Neural progenitor cell (in vitro differentiated cells): ENCODE measurements around the gene IGSF21. TPM values are rescaled to one million over a fixed set of nuclear protein-coding genes. Genes with fewer than 3 reads are reported as not detected.

Source experiments
- DNase-seq: peaks from one replicate; pipeline ENCODE4 v3.0.0-alpha.2; 2016; ENCODE audit warnings: low spot score
- H2AFZ ChIP-seq: fragments of 200-600 bp; sonication (generic); replicated peaks from 2 replicates; pipeline ENCODE4 v1.6.1; 2016; ENCODE audit warnings: antibody characterized with exemption
- H3F3A ChIP-seq: fragments of 200-600 bp; sonication (generic); 2 replicates; pipeline ENCODE4 v1.6.1; 2016; ENCODE audit warnings: antibody characterized with exemption, low read depth
- H3K27ac ChIP-seq: fragments of 200-600 bp; sonication (generic); 2 replicates; pipeline ENCODE4 v1.5.1; 2016; ENCODE audit warnings: mild to moderate bottlenecking
- H3K27me3 ChIP-seq: fragments of 200-600 bp; sonication (generic); 2 replicates; pipeline ENCODE4 v1.6.1; 2016; ENCODE audit warnings: mild to moderate bottlenecking, moderate library complexity
- H3K36me3 ChIP-seq: fragments of 200-600 bp; sonication (generic); 2 replicates; pipeline ENCODE4 v1.5.1; 2016
- H3K4me1 ChIP-seq: fragments of 200-600 bp; sonication (generic); 2 replicates; pipeline ENCODE4 v1.6.1; 2016; ENCODE audit warnings: mixed run types
- H3K4me2 ChIP-seq: fragments of 200-600 bp; sonication (generic); 2 replicates; pipeline ENCODE4 v1.6.1; 2016
- H3K4me3 ChIP-seq: fragments of 200-600 bp; sonication (generic); 2 replicates; pipeline ENCODE4 v1.5.1; 2016
- H3K79me2 ChIP-seq: fragments of 200-600 bp; sonication (generic); 2 replicates; pipeline ENCODE4 v1.6.1; 2016; ENCODE audit warnings: low read depth
- H3K9ac ChIP-seq: fragments of 200-600 bp; sonication (generic); 2 replicates; pipeline ENCODE4 v1.6.1; 2016
- H3K9me3 ChIP-seq: fragments of 200-600 bp; sonication (generic); 2 replicates; pipeline ENCODE4 v1.5.1; 2016; ENCODE audit warnings: low read depth
- H4K20me1 ChIP-seq: fragments of 200-600 bp; sonication (generic); 2 replicates; pipeline ENCODE4 v1.6.1; 2016; ENCODE audit warnings: low read depth
- H3K27ac Mint-ChIP-seq: 3 replicates; pipeline ENCODE4 v1.8.0; 2021; ENCODE audit warnings: mixed read lengths
- H3K27me3 Mint-ChIP-seq: 2 replicates; pipeline ENCODE4 v1.8.0; 2022; ENCODE audit warnings: low read depth, mild to moderate bottlenecking, inconsistent platforms, moderate library complexity, mixed read lengths; ENCODE audit not compliant: insufficient read depth
- H3K36me3 Mint-ChIP-seq: 3 replicates; pipeline ENCODE4 v1.8.0; 2021; ENCODE audit warnings: mixed read lengths
- H3K4me1 Mint-ChIP-seq: 3 replicates; pipeline ENCODE4 v1.8.0; 2021; ENCODE audit warnings: mixed read lengths
- H3K4me3 Mint-ChIP-seq: 3 replicates; pipeline ENCODE4 v1.8.0; 2021; ENCODE audit warnings: mild to moderate bottlenecking, moderate library complexity, mixed read lengths
- H3K9me3 Mint-ChIP-seq: 3 replicates; pipeline ENCODE4 v1.8.0; 2020; ENCODE audit warnings: mixed read lengths
- CTCF ChIP-seq: fragments of 200-600 bp; sonication (generic); IDR thresholded peaks from 2 replicates; pipeline ENCODE4 v1.5.1; 2017; ENCODE audit warnings: antibody characterized with exemption, mild to moderate bottlenecking
- EZH2 ChIP-seq: fragments of 200-600 bp; sonication (generic); IDR thresholded peaks from 2 replicates; pipeline ENCODE4 v1.6.1; 2017; ENCODE audit warnings: antibody characterized with exemption, mild to moderate bottlenecking, moderate library complexity
- EZH2phosphoT487 ChIP-seq: fragments of 200-600 bp; sonication (generic); IDR thresholded peaks from 2 replicates; pipeline ENCODE4 v1.6.1; 2017; ENCODE audit warnings: antibody characterized with exemption
- total RNA-seq: library from RNA; depleted of rRNA; stranded (reverse); fragments of >200 nt; gene quantifications from 2 replicates; pipeline ENCODE4 v1.2.3, GENCODE V29; 2015; ENCODE audit warnings: low replicate concordance

Gene IGSF21
- total RNA-seq, 1 donor from 2014 or later = 1.7 TPM

- Mint-ChIP-seq H3K4me3 (no peak overlapping the region), H3K36me3 (no peaks in the 10 kb centered on the region), H3K27ac (peak overlapping the region; percentile 31)
Observed at GRCh38 chr1:18243503-18244175, 136.0 kb downstream of the IGSF21 start.

GRCh38 chr1:18244762-18245161, 137.2 kb downstream of the IGSF21 start:
- Mint-ChIP-seq H3K27me3 (peaks cover 6% of the 10 kb centered on the region), H3K36me3 (no peaks in the 10 kb centered on the region), H3K27ac (no peak overlapping the region), H3K9me3 (no peaks in the 10 kb centered on the region), H3K4me1 (peaks cover 5% of the 10 kb centered on the region), H3K4me3 (no peak overlapping the region)
- no peaks in the 10 kb centered on the region for H3K9me3 ChIP-seq
- no peak for DNase-seq
- H3K4me1 ChIP-seq = no peaks in the 10 kb centered on the region
- H3K27me3 ChIP-seq = no peaks in the 10 kb centered on the region
- no peak overlapping the region for H3K27ac ChIP-seq
- H3F3A ChIP-seq = no peaks in the 10 kb centered on the region
- no peak overlapping the region for H2AFZ ChIP-seq
- no peaks in the 10 kb centered on the region for H4K20me1 ChIP-seq
- no peak overlapping the region for H3K4me3 ChIP-seq
- TF ChIP-seq CTCF = no peak
- no peak for TF ChIP-seq EZH2phosphoT487
- no peak for TF ChIP-seq EZH2
- H3K36me3 ChIP-seq = no peaks in the 10 kb centered on the region
- no peak overlapping the region for H3K4me2 ChIP-seq
- H3K9ac ChIP-seq = no peak overlapping the region
- H3K79me2 ChIP-seq = no peaks in the 10 kb centered on the region

More at GRCh38 chr1:18243503-18244175, 136.0 kb downstream of the IGSF21 start:
- no peaks in the 10 kb centered on the region for H3K9me3 Mint-ChIP-seq
- Histone ChIP-seq H3K4me1 (no peaks in the 10 kb centered on the region), H3K4me3 (no peak overlapping the region), H4K20me1 (no peaks in the 10 kb centered on the region), H3K27me3 (no peaks in the 10 kb centered on the region), H2AFZ (no peak overlapping the region), H3F3A (no peaks in the 10 kb centered on the region), H3K9ac (no peak overlapping the region), H3K4me2 (no peak overlapping the region), H3K27ac (no peak overlapping the region), H3K9me3 (no peaks in the 10 kb centered on the region), H3K36me3 (no peaks in the 10 kb centered on the region), H3K79me2 (no peaks in the 10 kb centered on the region)
- TF ChIP-seq EZH2 (no peak), CTCF (no peak), EZH2phosphoT487 (no peak)
- DNase-seq = no peak
- H3K27me3 Mint-ChIP-seq = peaks cover 7% of the 10 kb centered on the region
- H3K4me1 Mint-ChIP-seq = peaks cover 12% of the 10 kb centered on the region

- H3K36me3 Mint-ChIP-seq = no peaks in the 10 kb centered on the region
- peaks cover 5% of the 10 kb centered on the region for H3K4me1 Mint-ChIP-seq
- TF ChIP-seq EZH2phosphoT487 = no peak
- no peak for TF ChIP-seq CTCF
- no peak for TF ChIP-seq EZH2
- H4K20me1 ChIP-seq = no peaks in the 10 kb centered on the region
- peaks cover 6% of the 10 kb centered on the region for H3K27me3 Mint-ChIP-seq
- H3F3A ChIP-seq = no peaks in the 10 kb centered on the region
- no peaks in the 10 kb centered on the region for H3K9me3 ChIP-seq
- no peak overlapping the region for H3K4me2 ChIP-seq
- no peak overlapping the region for H3K27ac Mint-ChIP-seq
- H3K9me3 Mint-ChIP-seq = no peaks in the 10 kb centered on the region
- no peaks in the 10 kb centered on the region for H3K4me1 ChIP-seq
- no peak for DNase-seq
- H3K79me2 ChIP-seq = no peaks in the 10 kb centered on the region
- H3K27me3 ChIP-seq = no peaks in the 10 kb centered on the region
- no peak overlapping the region for H3K4me3 Mint-ChIP-seq
- no peak overlapping the region for H3K4me3 ChIP-seq
- no peak overlapping the region for H3K27ac ChIP-seq
- no peak overlapping the region for H2AFZ ChIP-seq
- H3K36me3 ChIP-seq = no peaks in the 10 kb centered on the region
- no peak overlapping the region for H3K9ac ChIP-seq
Observed at GRCh38 chr1:18245647-18246046, 138.0 kb downstream of the IGSF21 start.
